ENCODE measurements around the gene PIP4K2C.
"Not testable (repeated sequence)": the region's sequence is repeated elsewhere in the genome, so short reads cannot be mapped to it uniquely, and the experiment has no call there.

The PIP4K2C gene

DNA sequence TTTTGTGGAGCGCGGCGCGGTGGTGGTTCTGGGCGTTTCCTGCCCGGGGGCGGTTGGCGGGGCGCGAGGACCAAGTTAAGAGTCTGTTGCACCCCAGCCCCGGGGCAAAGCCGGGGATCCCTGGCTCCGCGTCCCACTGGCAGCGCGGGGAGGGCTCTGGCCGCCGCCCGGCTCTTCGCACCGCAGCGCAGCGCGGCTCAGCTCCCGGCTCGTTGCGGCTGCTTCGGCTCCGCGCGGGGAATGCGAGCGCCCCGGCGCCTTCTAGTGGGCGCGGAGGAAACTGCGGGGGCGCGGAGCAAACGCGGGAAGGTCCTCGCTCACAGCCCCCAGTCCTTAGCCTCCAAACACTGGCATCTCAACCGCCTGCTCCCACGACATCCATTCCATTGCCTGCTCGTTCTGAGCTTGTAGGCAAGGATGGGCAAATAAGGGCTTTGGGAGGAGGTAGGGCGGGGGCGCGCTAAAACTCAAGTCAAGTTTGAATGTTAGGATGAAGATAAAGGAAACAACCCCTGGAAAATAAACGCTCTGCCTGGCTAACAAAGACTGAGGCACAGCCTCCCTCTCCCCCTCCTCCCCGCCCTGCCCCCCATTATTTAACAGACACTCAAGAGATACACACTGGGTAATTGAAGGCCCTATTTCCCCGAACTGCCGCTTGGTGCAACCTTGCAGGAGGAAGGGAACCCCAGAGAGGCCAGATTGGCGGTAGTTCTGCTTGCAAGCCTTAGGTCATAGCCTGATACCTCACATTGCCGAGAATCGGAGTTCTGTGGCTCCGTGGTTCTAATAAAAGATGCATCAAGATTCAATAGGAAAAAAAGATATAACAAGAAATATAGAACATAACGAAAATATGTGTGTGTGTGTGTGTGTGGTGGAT lies 42.2 kb downstream of the PIP4K2C start, which contains the start of gene B4GALNT1:
TSS of gene B4GALNT1 (minus strand) at position 244 of the 883 bp plus-strand sequence. CDS start 1,069 bp downstream, outside the sequence.
- Mint-ChIP-seq H3K36me3 (ENCODE audit: insufficient read depth) (no peaks in the 10 kb centered on the region), H3K4me1 (peaks cover 9% of the 10 kb centered on the region), H3K9me3 (no peaks in the 10 kb centered on the region), H3K27me3 (peaks cover 50% of the 10 kb centered on the region), H3K4me3 (peak within 1 kb of the TSS; percentile 73), H3K27ac (ENCODE audit: low read depth) (no peak within 1 kb of the TSS)
- ATAC-seq (replicated peaks; ENCODE audit: extremely low read depth, poor library complexity, severe bottlenecking) (peak; percentile 74), DNase-seq (ENCODE audit: low spot score in 2 of 2) (peak in 1 of 2 donors; percentile 49)

DNA sequence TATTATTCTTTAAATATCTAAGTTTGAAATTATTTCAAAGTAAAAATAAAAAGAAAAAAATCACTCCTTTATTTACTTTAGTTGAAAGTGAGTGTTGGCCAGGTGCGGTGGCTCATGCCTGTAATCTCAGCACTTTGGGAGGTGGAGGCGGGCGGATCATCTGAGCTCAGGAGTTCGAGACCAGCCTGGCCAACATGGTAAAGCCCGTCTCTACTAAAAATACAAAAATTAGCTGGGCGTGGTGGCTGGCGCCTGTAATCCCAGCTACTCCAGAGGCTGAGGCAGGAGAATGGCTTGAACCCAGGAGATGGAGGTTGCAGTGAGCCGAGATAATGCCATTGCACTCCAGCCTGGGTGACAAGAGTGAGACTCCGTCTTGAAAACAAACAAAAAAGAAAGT lies 45.7 kb downstream of the PIP4K2C start:
- H3K36me3 Mint-ChIP-seq (ENCODE audit: insufficient read depth); H3K27ac Mint-ChIP-seq (ENCODE audit: low read depth): not testable (repeated sequence)

DNA sequence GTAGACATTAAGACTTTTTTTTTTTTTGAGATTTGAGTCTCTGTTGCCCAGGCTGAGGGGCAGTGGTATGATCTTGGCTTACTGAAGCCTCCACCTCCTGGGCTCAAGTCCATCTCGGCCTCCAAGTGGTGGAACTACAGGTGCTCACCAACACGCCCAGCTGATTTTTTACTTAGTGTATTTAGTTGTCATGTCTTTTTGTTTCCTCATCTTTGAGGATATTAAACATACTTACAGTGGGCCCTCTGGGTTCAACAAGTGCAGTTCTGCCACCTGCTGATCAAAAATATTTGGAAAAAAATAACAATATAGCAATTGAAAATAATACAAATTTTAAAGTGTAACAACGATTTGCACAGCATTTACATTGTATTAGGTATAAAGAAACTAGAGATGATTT lies 46.4 kb downstream of the PIP4K2C start:
- peaks cover 54% of the 10 kb centered on the region for H3K27me3 Mint-ChIP-seq

More for the DNA sequence above, 45.7 kb downstream of the PIP4K2C start:
- H3K4me1 Mint-ChIP-seq; H3K9me3 Mint-ChIP-seq; H3K4me3 Mint-ChIP-seq; ATAC-seq (replicated peaks; ENCODE audit: extremely low read depth, poor library complexity, severe bottlenecking); DNase-seq (ENCODE audit: low spot score in 2 of 2): not testable (repeated sequence)
- H3K27me3 Mint-ChIP-seq: peaks cover 55% of the 10 kb centered on the region

DNA sequence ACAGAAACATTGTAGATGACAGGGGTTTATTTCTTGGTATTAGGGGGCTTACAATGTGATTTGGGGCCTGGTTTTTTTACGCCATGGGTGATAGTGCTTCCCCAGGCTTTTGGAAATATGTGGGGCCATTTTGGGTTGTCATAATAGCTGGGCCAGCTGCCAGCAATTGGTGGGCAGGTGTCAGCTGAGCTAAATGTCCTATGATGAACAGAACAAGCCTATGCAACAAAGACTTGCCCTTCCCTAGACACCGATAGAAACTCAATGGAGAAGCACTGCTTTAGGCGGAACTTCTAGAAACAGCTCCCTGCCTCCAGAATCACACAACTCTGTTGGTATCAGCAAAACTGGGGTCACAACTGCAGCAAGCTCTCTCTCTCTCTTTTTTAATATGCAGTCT lies 47.1 kb downstream of the PIP4K2C start:
- Mint-ChIP-seq H3K27ac (ENCODE audit: low read depth) (no peak overlapping the region), H3K27me3 (peaks cover 51% of the 10 kb centered on the region), H3K4me1 (no peaks in the 10 kb centered on the region), H3K9me3 (no peaks in the 10 kb centered on the region), H3K4me3 (no peak overlapping the region), H3K36me3 (ENCODE audit: insufficient read depth) (no peaks in the 10 kb centered on the region)
- ATAC-seq (replicated peaks; ENCODE audit: extremely low read depth, poor library complexity, severe bottlenecking): no peak
- no peak for DNase-seq (ENCODE audit: low spot score in 2 of 2)

More for the DNA sequence above, 46.4 kb downstream of the PIP4K2C start:
- H3K27ac Mint-ChIP-seq (ENCODE audit: low read depth): no peak overlapping the region
- H3K4me1 Mint-ChIP-seq: peaks cover 1% of the 10 kb centered on the region
- H3K4me3 Mint-ChIP-seq: no peak overlapping the region
- no peaks in the 10 kb centered on the region for H3K36me3 Mint-ChIP-seq (ENCODE audit: insufficient read depth)
- H3K9me3 Mint-ChIP-seq: no peaks in the 10 kb centered on the region
- DNase-seq (ENCODE audit: low spot score in 2 of 2) (no peak), ATAC-seq (replicated peaks; ENCODE audit: extremely low read depth, poor library complexity, severe bottlenecking) (no peak)

DNA sequence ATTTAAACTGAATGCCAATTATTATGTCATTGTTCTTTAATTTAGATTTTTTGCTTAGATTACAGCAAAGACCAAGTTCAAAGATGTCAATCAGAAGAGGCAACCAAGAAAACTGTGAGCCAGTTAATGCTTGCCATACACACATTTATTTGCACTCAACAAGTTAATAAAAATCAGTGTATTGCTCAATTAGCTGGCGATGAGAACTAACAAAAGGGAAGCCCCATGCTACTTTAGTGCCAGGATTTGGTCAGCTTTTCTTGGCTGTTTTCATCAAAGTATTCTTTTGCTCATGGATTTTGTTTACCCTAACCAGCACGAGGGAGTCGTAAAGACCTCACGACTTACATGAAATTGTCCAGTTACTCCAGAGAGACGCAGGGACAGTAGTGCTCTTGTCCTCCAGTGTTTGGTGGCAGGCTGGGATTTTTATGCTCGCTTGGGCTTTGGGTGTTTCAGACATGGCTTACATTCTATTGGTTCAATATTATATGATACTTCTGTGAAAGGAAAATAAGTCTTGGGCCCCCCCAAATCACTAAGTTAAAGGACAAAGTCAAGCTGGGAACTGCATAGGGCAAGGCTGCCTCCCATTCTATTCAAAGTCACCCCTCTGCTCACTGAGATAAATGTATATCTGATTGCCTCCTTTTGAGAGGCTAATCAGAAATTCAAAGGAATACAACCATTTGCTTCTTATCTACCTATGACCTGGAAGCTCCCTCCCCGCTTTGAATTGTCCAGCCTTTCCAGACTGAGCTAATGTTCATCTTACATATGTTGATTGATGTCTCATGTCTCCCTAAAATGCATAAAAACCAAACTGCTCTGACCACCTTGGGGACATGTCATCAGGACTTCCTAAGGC lies 49.4 kb downstream of the PIP4K2C start:
- Mint-ChIP-seq H3K4me3 (no peak overlapping the region), H3K27me3 (peaks cover 42% of the 10 kb centered on the region), H3K27ac (ENCODE audit: low read depth) (no peak overlapping the region), H3K4me1 (no peaks in the 10 kb centered on the region), H3K36me3 (ENCODE audit: insufficient read depth) (no peaks in the 10 kb centered on the region), H3K9me3 (no peaks in the 10 kb centered on the region)
- DNase-seq (ENCODE audit: low spot score in 2 of 2): no peak
- no peak for ATAC-seq (replicated peaks; ENCODE audit: extremely low read depth, poor library complexity, severe bottlenecking)

DNA sequence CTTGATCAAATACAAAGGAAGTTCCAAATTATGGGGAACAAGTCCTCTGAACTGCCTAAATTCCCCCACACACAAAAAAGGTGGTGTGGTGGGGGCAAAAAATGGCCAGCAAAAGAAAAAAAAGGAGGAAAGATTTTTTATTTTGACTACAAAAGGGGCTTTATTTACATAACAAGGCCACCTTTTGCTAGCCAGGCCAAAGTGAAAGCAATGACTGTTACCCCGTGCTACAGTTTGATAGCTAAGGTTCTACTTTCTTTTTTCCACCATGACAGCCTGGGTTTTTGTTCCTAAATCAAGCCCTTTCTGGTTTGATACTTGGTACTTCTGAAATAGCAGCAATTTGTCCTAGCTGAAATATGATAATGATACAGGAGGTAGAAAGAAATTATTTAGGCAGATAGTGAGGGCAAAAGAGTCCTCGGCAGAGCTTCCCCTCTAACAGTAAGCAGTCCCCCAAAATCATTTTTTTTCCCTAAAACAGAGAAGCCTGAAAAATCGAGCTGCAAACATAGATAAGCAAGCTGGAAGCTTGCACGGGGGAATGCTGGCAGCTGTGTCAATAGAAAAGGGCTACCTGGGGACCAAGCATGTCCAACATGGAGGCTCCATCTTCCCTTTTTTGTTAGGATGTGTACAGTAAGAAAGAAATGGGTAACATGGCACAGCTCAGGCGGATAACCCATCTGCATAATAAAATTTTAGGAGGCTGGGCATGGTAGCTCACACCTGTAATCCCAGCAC lies 50.9 kb downstream of the PIP4K2C start:
- Mint-ChIP-seq H3K9me3 (no peaks in the 10 kb centered on the region), H3K27ac (ENCODE audit: low read depth) (no peak overlapping the region), H3K36me3 (ENCODE audit: insufficient read depth) (no peaks in the 10 kb centered on the region), H3K27me3 (peaks cover 42% of the 10 kb centered on the region), H3K4me1 (no peaks in the 10 kb centered on the region), H3K4me3 (no peak overlapping the region)
- ATAC-seq (replicated peaks; ENCODE audit: extremely low read depth, poor library complexity, severe bottlenecking) (no peak), DNase-seq (ENCODE audit: low spot score in 2 of 2) (no peak)

DNA sequence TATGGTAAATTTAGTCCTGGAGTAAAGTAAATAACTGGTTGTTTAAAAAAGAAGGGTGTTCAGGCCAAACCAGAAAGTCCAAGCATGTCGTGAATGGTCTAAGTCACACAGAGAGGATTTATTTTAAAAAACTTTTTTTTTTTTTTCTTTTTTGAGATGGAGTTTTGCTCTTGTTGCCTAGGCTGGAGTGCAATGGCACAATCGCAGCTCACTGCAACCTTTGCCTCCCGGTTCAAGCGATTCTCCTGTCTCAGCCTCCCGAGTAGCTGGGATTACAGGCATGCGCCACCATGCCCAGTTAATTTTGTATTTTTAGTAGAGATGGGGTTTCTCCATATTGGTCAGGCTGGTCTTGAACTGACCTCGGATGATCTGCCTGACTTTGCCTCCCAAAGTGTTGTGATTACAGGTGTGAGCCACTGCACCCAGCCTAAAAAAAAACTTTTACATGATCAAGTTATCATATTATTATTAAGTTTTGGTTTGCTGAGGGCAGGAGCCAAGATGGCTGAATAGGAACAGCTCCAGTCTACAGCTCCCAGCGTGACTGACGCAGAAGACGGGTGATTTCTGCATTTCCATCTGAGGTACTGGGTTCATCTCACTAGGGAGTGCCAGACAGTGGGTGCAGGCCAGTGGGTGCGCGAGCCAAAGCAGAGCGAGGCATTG lies 55.1 kb downstream of the PIP4K2C start:
- not testable (repeated sequence) for H3K4me3 Mint-ChIP-seq; H3K4me1 Mint-ChIP-seq; H3K36me3 Mint-ChIP-seq (ENCODE audit: insufficient read depth); ATAC-seq (replicated peaks; ENCODE audit: extremely low read depth, poor library complexity, severe bottlenecking); DNase-seq (ENCODE audit: low spot score in 2 of 2); H3K9me3 Mint-ChIP-seq; H3K27ac Mint-ChIP-seq (ENCODE audit: low read depth)
- peaks cover 11% of the 10 kb centered on the region for H3K27me3 Mint-ChIP-seq

DNA sequence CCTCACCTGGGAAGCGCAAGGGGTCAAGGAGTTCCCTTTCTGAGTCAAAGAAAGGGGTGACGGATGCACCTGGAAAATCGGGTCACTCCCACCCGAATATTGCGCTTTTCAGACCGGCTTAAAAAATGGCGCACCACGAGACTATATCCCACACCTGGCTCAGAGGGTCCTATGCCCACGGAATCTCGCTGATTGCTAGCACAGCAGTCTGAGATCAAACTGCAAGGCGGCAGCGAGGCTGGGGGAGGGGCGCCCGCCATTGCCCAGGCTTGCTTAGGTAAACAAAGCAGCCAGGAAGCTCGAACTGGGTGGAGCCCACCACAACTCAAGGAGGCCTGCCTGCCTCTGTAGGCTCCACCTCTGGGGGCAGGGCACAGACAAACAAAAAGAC lies 55.7 kb downstream of the PIP4K2C start:
- H3K27me3 Mint-ChIP-seq; H3K27ac Mint-ChIP-seq (ENCODE audit: low read depth); H3K4me3 Mint-ChIP-seq; H3K9me3 Mint-ChIP-seq; H3K4me1 Mint-ChIP-seq; ATAC-seq (replicated peaks; ENCODE audit: extremely low read depth, poor library complexity, severe bottlenecking); DNase-seq (ENCODE audit: low spot score in 2 of 2); H3K36me3 Mint-ChIP-seq (ENCODE audit: insufficient read depth): not testable (repeated sequence)
